NCI-H460 (cell line): ENCODE results near the gene STRN. TPM values are rescaled to one million over a fixed set of nuclear protein-coding genes. Genes with fewer than 3 reads are reported as not detected.
"Not testable (repeated sequence)": the region's sequence is repeated elsewhere in the genome, so short reads cannot be mapped to it uniquely, and the experiment has no call there.

Source experiments
- DNase-seq: peaks from one replicate; pipeline ENCODE4 v3.0.0-alpha.2; 2016; ENCODE audit warnings: low read depth; ENCODE audit errors: extremely low read depth
- total RNA-seq: library from RNA; depleted of rRNA; stranded (reverse); fragments of >200 nt; shearing (Covaris generic); gene quantifications from 2 replicates; pipeline ENCODE4 v1.2.3, GENCODE V29; 2014

STRN gene
- total RNA-seq, 1 experiment from 2014 or later = 17.4 TPM

- no peak for DNase-seq
Observed at GRCh38 chr2:36849265-36849664, 117.1 kb downstream of the STRN start.

GRCh38 chr2:36843838-36844237 is 122.5 kb downstream of the STRN start:
- no peak for DNase-seq

- no peak for DNase-seq
Observed at GRCh38 chr2:36839976-36840617, 126.2 kb downstream of the STRN start.

GRCh38 chr2:36834731-36835524 is 131.4 kb downstream of the STRN start:
- DNase-seq = no peak

- no peak for DNase-seq
Observed at GRCh38 chr2:36834203-36834602, 132.1 kb downstream of the STRN start.

GRCh38 chr2:36831185-36831584 is 135.2 kb downstream of the STRN start:
- no peak for DNase-seq

GRCh38 chr2:36824683-36825082 is 141.7 kb downstream of the STRN start:
- DNase-seq = not testable (repeated sequence)

- no peak for DNase-seq
Observed at GRCh38 chr2:36824273-36824672, 142.1 kb downstream of the STRN start.

- DNase-seq = no peak
Observed at GRCh38 chr2:36823862-36824261, 142.5 kb downstream of the STRN start.

- no peak for DNase-seq
Observed at GRCh38 chr2:36820942-36821605, 145.3 kb downstream of the STRN start.

GRCh38 chr2:36819095-36819711 is 147.1 kb downstream of the STRN start:
- no peak for DNase-seq

GRCh38 chr2:36818542-36818941 is 147.8 kb downstream of the STRN start:
- no peak for DNase-seq

GRCh38 chr2:36812196-36812595 is 154.1 kb downstream of the STRN start:
- DNase-seq = peak; percentile 17

- no peak for DNase-seq
Observed at GRCh38 chr2:36811071-36811470, 155.3 kb downstream of the STRN start.

GRCh38 chr2:36809069-36809445 is 157.3 kb downstream of the STRN start:
- no peak for DNase-seq

- DNase-seq = no peak
Observed at GRCh38 chr2:36808386-36809068, 157.8 kb downstream of the STRN start.

- DNase-seq = no peak
Observed at GRCh38 chr2:36807223-36807886, 159.0 kb downstream of the STRN start.

GRCh38 chr2:36805635-36806224 is 160.6 kb downstream of the STRN start:
- DNase-seq = no peak

GRCh38 chr2:36802952-36803351 is 163.4 kb downstream of the STRN start:
- no peak for DNase-seq

- DNase-seq = no peak
Observed at GRCh38 chr2:36801088-36801487, 165.2 kb downstream of the STRN start.
